HG02763 (cell line): ENCODE measurements around the gene SYTL3.

Experiments
- ATAC-seq: cut with Tn5 transposase; IDR thresholded peaks from one replicate; pipeline ENCODE4 v1.9.1; 2021; ENCODE audit warnings: mild to moderate bottlenecking, moderate library complexity; ENCODE audit not compliant: unreplicated experiment

The SYTL3 gene

DNA sequence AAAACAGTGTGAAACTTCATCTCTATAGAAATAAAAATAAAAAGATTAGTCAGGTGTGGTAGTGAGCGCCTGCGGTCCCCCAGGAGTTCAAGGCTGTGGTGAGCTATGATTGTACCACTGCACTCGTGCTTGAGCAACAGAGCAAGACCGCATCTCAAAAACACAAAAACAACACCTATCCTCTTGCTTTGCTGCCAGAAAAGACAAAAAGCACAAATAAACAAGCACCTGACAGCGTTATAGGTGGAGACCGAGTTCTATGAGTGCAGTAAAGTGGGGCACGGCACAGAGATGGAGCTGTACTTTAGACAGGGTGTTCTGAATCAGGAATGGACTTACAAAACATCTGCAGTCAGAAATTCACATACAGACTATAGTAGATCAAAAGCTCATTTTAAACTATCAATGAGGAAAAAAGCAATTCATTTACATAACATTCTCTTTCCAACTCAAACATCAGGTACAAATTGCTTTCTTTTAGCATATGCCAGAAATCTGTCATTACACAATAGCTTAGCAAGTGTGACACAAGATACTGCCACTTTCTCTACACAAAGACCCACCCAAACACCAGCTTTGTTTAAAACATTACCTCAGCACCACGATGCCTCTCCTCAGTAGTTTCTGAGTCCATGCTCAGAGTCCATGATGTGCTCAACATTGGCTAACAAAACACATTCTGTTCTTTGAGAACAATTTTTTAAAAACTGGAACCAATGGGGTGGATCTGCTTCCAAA lies 159.3 kb downstream of the SYTL3 start:
- peak; percentile 58 for ATAC-seq

DNA sequence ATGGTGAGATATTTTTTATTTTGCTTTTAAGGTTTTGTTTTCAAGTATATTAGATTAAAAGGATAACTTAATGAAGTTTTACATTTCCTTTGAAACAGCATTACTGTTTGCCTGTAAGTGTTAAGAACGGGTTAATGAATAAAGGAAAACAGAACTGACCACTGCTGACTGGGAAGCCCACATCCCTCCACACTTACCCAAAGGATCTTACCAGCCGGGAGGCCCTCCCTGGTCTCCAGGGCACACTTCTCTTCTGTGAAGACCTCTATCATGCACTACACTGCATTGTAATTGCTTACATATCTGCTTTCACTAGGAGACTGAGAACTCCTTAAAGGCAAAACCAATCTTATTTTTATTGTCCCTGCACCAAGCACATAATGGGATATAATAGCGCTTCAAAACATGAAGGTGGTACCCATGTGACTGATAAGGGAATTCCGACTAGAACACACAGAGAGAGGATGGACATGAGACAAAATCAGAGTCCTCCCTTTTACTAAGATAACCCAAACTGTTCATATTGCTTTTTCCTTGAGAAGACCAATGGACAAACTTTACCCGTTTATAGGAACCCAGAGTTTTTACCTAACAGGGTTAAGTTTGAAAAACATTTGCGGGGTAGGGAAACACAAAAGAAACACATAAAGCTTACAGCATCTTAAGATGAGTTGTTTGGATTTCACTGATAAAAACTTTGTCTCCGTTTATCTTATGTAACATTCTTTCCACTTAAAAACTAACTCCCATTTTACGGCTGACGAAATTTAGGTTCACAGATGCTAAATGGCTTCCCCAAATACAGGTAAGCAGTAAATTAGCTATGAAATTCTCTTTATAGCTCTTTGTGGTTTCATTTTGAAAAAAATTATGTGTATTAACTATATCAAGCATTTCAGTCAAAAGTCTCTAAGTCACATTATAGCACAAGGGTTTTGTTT lies 160.6 kb downstream of the SYTL3 start:
- no peak for ATAC-seq

DNA sequence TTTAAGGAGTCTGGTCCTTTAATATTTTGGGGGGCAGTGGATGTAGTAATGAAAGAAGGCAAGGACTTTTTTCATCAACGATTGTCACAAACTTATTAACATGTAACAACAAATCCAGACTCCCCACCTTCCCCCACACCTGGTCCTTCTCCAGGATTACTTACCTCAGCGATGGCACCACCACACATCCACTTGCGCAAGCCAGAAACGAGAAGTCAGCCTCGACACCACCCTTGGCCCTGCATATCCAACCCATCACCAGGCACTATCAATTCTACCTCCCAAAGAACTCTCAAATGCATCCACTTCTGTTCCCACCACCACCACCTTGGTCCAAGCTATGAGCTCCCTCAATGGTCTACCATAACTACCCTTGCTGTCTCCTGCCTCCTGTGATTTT lies 162.8 kb downstream of the SYTL3 start:
- no peak for ATAC-seq

DNA sequence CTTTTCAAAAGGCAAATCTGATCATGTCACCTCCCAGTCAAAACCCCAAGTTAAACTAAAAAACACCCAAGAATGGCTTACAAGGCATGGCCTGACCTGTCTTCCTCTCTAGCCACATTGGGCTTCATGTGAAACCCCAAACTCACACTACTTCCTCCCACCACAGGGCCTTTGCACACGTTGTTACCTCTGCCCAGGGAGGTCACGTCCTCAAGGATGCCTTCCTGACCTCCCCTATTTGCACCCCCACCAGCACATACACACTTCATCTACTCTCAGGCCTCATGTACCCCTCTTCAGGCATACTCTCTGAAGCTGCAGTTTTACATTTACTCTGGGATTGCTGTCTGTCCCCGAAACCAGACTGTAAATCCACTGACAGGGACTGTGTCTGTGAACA lies 163.2 kb downstream of the SYTL3 start:
- ATAC-seq: no peak
